Neural progenitor cell (in vitro differentiated cells): ENCODE measurements around the gene MCM3.

Experiments
- EZH2 ChIP-seq: fragments of 200-600 bp; sonication (generic); IDR thresholded peaks from 2 replicates; pipeline ENCODE4 v1.6.1; 2017; ENCODE audit warnings: antibody characterized with exemption, mild to moderate bottlenecking, moderate library complexity
- EZH2phosphoT487 ChIP-seq: fragments of 200-600 bp; sonication (generic); IDR thresholded peaks from 2 replicates; pipeline ENCODE4 v1.6.1; 2017; ENCODE audit warnings: antibody characterized with exemption
- TF ChIP-seq, protein P1 (sequence below): fragments of 200-600 bp; sonication (generic); IDR thresholded peaks from 2 replicates; pipeline ENCODE4 v1.5.1; 2017; ENCODE audit warnings: antibody characterized with exemption, mild to moderate bottlenecking

DNA sequence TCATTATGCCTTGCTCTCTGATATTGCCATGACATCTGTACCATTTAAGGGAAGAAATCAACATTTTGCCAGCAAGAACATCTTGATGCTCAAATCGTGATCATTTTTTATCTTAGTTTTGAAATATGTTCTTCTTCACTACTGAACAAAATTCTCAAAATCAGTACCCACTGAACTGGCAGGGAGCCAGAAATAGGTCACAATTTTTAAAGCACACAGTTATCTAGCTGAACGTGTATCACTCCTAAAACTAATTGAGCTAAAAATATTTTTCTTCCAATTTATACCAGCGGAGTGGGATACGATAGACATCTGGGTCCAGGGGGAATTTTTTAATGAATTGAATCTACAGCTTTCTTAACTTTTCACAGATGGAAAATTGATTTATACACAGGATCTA, 51.5 kb downstream of the MCM3 start:
- TF ChIP-seq, protein P1, sequence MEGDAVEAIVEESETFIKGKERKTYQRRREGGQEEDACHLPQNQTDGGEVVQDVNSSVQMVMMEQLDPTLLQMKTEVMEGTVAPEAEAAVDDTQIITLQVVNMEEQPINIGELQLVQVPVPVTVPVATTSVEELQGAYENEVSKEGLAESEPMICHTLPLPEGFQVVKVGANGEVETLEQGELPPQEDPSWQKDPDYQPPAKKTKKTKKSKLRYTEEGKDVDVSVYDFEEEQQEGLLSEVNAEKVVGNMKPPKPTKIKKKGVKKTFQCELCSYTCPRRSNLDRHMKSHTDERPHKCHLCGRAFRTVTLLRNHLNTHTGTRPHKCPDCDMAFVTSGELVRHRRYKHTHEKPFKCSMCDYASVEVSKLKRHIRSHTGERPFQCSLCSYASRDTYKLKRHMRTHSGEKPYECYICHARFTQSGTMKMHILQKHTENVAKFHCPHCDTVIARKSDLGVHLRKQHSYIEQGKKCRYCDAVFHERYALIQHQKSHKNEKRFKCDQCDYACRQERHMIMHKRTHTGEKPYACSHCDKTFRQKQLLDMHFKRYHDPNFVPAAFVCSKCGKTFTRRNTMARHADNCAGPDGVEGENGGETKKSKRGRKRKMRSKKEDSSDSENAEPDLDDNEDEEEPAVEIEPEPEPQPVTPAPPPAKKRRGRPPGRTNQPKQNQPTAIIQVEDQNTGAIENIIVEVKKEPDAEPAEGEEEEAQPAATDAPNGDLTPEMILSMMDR = no peak
- TF ChIP-seq EZH2 = no peak
- no peak for TF ChIP-seq EZH2phosphoT487
